Eye (tissue), 1 donor: ENCODE data around the gene CIAO3.
"Not testable (repeated sequence)": the region's sequence is repeated elsewhere in the genome, so short reads cannot be mapped to it uniquely, and the experiment has no call there.

ENCODE experiments used
- DNase-seq: peaks from one replicate; pipeline ENCODE4 v3.0.0-alpha.2; 2015

The CIAO3 gene

DNA sequence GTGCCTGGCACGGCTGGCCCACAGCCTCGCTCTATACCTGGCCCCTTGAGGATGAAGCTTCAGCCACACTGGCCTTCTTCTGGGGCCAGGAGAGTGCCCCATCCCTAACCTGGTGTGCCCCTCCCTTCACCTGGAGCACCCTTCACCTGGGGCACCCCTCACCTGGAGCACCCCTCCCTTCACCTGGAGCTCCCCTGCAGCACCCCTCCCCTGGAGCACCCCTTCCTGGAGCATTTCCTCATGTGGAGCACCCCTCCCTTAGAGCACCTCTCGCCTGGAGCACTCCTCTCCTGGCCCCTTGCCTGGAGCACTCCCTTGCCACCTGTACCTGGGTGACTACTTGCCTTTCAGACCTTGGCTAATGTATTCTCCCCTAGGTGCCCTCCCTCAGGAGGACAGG lies 32.8 kb downstream of the CIAO3 start:
- DNase-seq = no peak

DNA sequence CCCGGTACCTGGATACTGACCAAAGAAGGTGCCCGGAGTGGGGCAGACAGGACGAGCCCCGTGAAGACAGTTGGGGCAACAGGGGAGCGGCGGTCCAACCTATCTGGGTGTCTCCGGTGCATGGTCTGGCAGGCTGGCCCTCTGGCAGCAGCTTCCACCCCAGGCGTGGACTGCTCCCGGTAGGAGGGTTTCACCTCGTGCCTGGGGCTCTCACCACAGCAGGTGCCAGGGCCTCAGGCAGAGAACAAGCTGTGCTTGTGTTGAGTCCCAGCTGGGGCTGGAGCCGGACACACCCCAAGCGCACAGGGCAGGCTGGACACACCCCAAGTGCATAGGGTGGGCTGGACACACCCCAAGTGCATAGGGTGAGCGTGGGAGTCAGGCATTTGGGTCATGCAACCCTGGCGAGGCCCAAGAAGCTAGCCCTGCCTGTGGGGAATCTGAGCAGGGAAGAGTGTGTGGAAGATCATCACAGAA lies 33.7 kb downstream of the CIAO3 start:
- DNase-seq = no peak

GRCh38 chr16:706189-707061 lies 34.4 kb downstream of the CIAO3 start:
- peak; percentile 70 for DNase-seq

DNA sequence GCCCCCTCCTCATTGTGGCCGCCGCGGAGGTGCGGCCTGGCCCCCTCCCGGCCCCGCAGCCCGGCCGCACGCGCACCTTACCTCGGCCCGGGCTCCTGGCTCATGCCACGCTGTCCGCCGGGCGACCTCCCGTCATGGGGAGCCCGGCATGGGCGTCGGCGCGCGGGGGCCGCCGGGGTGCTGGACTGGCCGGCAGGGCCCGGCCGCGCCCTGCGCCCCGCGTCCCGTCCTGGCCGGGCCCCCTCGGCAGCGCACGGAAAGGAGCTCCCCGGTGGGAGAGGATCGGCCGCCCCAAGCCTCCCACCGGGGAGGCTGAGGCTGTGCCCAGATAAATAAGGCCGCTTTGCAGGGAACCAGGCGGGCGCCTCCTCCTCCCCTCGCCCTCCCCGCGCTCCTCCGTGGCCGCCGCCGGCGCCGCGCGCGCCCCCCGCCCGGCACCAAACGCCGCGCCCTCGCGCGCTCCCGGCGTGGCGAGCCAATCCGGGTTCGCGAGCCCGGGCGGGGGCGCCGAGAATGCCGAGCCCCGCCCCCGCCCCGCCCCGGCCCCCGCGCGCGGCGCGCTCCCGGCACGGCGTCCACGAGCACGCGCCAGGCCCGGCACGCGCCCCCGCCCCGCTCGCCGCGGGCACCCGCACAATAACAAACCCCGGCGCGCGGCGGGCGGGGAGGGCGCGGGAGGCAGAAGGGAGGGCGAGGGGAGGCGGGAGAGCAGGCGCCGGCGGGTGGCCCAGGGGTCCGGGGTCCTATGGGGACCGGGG lies 35.2 kb downstream of the CIAO3 start, which contains the start of gene FBXL16:
FBXL16 (minus strand) TSS at position 371 of the 758 bp plus-strand sequence. CDS start 8,396 bp downstream, outside the sequence.
- DNase-seq = peak; percentile 69

GRCh38 chr16:704552-705380 lies 36.0 kb downstream of the CIAO3 start:
- DNase-seq = no peak

DNA sequence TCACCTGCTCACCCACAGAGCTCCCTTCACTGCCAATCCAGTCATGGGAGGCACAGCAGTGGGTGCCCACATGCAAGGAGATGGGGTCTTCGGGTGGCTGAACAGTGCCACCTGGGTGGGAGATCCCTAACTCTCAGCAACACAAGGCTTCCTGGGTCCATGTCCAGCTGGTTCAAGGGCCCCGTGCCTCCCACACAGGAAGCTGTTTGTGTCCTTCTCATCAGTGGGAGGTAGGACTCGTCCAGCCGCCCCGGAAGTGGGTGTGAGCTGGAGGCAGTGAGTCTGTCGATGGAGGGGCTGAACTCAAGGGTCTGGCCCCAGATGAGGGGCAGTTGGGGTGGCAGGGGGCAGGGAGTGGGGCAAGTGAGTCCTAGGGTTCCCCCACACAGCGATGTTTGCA lies 36.8 kb downstream of the CIAO3 start:
- DNase-seq = no peak

- no peak for DNase-seq
These were observed 37.4 kb downstream of the CIAO3 start for GRCh38 chr16:703406-703805.

GRCh38 chr16:702341-702740 lies 38.5 kb downstream of the CIAO3 start:
- DNase-seq = no peak

DNA sequence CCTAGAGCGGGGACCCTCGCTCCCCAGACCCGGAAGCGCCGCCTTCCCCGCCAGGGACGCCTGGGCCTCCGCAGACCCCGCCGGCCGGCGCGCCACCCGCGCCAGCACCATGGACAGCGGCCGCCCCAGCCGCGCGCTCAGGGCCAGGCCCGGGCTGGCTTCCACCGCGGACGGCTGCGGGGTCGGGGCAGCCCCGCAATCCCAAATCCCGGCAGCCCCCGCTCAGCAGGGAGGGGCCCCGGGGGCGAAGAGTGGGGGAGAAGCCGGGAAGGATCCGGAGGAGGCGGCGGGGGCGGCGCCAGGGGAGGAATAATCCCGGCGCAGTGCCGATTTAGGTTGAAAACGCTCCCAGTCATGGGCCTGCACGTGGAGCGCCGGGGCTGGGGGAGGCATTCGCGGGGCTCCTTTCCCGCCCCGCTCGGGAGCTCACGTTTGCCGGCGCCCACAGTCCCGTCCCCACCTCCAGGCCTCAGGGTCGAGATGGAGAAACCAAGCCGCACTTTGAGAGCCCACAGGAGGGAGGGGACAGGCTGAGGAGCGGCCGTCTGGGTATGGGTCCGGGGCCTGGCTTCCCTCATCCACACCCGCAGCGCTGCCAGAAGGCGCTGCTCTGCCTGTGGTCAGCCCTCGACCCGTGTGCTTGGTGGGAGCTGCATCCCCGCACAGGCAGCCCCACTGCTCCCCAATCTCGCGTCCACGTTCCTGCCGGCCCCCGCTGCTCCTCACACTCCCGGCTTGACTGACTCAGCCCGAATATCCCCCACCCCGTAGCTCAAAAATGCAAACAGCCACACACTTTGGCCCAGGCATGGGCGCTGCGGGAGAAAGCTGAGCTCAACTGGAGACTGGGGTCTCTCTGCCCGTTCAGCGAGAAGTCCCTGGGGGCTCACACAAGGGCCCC lies 39.9 kb downstream of the CIAO3 start:
- DNase-seq = peak; percentile 79

GRCh38 chr16:698911-699671 lies 41.7 kb downstream of the CIAO3 start:
- DNase-seq = no peak

- DNase-seq = peak; percentile 74
These were observed 45.3 kb downstream of the CIAO3 start for GRCh38 chr16:695355-696089.

DNA sequence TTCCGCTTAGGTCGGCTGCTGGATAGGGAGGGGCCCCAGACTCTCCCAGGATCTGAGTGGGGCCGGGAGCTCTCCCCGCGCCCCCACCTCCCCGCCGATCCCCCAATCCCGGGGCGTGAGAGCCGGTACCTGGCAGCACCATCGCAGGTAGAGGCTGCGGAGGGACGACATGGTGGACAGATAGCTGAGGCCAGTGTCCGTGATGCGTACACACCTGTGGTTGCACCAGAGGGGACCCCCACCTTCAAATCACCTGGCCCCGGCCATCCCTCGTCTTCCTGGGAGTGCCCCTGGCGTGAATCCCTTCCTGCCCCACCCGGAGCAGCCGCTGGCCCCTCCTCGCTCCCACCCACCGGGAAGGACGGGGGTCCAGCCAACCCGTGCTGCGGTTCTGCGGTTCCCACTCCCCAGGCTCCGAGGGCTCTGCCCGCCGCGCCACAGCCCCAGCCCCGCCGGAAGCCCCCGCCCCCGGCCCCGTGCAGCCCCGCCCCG lies 45.9 kb downstream of the CIAO3 start:
- peak; percentile 6 for DNase-seq

GRCh38 chr16:694187-694862 lies 46.5 kb downstream of the CIAO3 start:
- DNase-seq = peak; percentile 22

DNA sequence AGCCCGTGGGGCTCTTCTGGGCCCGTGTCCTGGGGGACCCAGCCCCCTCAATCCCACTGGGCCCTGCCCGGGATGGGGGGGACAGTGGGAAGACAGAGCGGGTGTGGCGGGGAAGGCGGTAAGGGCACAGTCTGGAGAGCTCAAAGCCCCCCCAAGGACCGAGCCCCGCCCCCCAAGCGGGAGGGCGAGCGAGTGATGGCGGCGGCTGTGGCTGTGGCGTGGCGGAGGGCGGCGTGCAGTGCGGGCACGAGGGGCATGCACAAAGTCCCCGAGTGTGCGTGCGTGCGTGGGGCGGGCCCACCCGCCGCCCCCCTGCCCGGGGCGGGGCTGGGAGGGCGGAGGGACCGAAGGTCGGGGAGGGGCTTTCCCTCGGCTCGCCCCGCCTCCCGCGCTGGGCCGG lies 47.0 kb downstream of the CIAO3 start:
- DNase-seq = no peak

DNA sequence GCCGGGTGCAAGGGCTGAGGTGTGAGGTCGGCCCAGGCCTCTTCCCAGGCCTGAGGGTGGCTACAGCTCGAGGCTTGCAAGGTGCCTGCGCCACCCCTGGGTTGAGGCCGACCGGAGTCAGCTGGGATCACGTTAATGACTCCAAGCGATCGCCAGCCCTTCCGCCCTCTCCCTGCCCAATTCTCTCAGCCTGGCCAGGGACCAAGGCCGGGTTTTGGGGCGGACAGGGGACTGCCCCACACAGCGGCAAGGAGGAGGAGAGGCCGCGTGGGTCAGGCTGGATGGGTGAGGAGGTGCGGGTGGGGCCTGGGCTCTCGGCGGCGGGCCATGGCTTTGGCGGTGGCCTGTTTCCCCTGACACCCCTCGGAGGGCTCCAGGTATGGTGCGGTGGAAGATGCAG lies 47.4 kb downstream of the CIAO3 start:
- no peak for DNase-seq

GRCh38 chr16:692356-693108 lies 48.3 kb downstream of the CIAO3 start:
- no peak for DNase-seq

DNA sequence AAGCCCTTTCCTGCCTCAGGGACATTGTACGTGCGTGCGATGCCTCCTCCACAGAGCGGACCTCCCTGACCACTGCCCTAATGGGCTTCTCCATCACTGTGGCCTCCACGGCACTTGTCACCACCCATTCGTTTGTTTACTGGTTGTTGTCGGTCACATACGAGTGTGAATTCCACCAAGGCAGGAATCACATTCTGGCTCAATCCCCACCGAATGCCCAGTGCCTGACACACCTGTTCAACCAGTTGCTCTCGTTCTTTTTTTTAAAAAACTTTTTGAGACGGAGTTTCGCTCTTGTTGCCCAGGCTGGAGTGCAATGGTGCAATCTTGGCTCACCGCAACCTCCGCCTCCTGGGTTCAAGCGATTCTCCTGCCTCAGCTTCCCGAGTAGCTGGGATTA lies 49.6 kb downstream of the CIAO3 start:
- DNase-seq = not testable (repeated sequence)

DNA sequence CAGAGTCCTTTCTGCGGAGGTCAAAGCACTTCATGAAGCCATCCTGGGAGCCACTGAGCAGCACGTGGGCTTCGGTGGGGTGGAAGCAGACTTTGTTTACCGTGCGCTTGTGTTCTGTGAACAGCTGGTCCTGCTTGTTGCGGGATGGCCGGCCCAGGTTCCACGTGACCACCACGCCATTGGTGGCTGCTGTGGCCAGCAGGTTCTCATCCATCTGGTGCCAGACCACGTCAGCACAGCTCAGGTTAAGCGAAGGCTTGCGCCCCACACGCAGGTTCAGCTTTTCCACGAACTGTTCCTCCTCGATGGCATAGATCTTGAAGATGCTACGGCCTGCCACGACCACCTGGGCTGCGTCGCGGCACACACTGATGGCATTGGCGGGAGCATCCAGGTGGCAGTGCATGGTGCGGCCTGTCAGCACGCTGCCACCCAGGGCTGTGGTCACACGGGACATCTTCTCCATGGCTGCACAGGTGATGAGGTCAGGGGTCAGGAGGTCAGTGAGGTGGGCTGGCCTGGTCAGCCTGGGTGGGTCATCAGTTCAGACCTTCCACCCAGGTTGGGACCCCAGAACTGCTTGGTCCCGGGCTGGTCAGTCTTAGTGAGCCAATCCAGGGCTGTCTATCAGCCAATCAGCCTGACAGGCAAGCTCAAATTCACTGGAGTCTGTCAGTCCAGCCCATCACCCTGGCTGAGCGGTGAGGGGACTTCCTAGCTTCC lies 51.5 kb downstream of the CIAO3 start:
- DNase-seq = no peak
